K562 (cell line): ENCODE measurements around the gene ITGB5. TPM values are rescaled to one million over a fixed set of nuclear protein-coding genes. Genes with fewer than 3 reads are reported as not detected.

Experiments used
- ATAC-seq: fragments of 200-7000 bp; cut with Tn5 transposase; 3 replicates; pipeline ENCODE4 v1.9.1; 2020; ENCODE audit warnings: moderate library complexity
- BruUV-seq: library from RNA; stranded (reverse); fragments of 400-500 nt; replicated peaks from 2 replicates; lab custom pipeline; 2021; lab: Mats Ljungman, UMichigan
- CTCF ChIA-PET: fragments of 300-600 bp; formaldehyde crosslinking; extraction: SDS; loops from one replicate; lab custom pipeline; 2021; ENCODE audit warnings: low intra/inter-chr PET ratio; lab: Yijun Ruan, JAX
- POLR2A ChIA-PET: fragments of 300-600, 350-650 bp; sonication (Branson Sonifier 250); formaldehyde crosslinking; extraction: SDS; loops from one replicate; lab custom pipeline; 2021; ENCODE audit warnings: antibody characterized with exemption, inconsistent platforms; lab: Yijun Ruan, JAX
- DNase-seq, 4 experiments: peaks; one replicate each; pipeline versions ENCODE4 v3.0.0 to v3.0.0-alpha.2; 2011 to 2018; ENCODE audit warnings: low spot score in 3 of 4, mixed read lengths in 3 of 4; ENCODE audit errors: extremely low read depth in 1 of 4
- FAIRE-seq: peaks from 2 replicates; lab custom pipeline; 2011; peaks lifted over from hg19 to GRCh38; lab: Jason Lieb, UNC
- H2AFZ ChIP-seq: 2 replicates; pipeline ENCODE4 v1.6.0; 2011; ENCODE audit warnings: low read depth, low read length, control low read depth, inconsistent platforms
- H3K27ac ChIP-seq: fragments of 200-600 bp; 3 replicates; pipeline ENCODE4 v1.8.0; 2011; ENCODE audit warnings: low read depth, mild to moderate bottlenecking, control low read depth, inconsistent platforms, low read length, moderate library complexity, mixed read lengths; ENCODE audit errors: extremely low read depth
- H3K27me3 ChIP-seq, 2 experiments: fragments of 300-600 bp in 1 of 2; 2 replicates in 1 of 2; 3 replicates in 1 of 2; pipeline versions ENCODE4 v1.6.0 to v1.8.0; 2011; ENCODE audit warnings: inconsistent platforms in 2 of 2, low read length in 2 of 2, mild to moderate bottlenecking in 1 of 2, mixed read lengths in 1 of 2, moderate library complexity in 1 of 2; ENCODE audit not compliant: control insufficient read depth in 2 of 2, insufficient read depth in 2 of 2
- H3K36me3 ChIP-seq: fragments of 300-600 bp; 3 replicates; pipeline ENCODE4 v1.8.0; 2011; ENCODE audit warnings: mild to moderate bottlenecking, low read length, inconsistent platforms; ENCODE audit not compliant: control insufficient read depth, insufficient read depth
- H3K4me1 ChIP-seq, 2 experiments: fragments of 200-600 bp in 1 of 2; replicated peaks in 1 of 2; 2 replicates in 1 of 2; 3 replicates in 1 of 2; pipeline versions ENCODE4 v1.5.1 to v1.8.0; 2011; ENCODE audit warnings: inconsistent platforms in 2 of 2, low read length in 2 of 2, mild to moderate bottlenecking in 1 of 2, mixed read lengths in 1 of 2, moderate library complexity in 1 of 2; ENCODE audit not compliant: control insufficient read depth in 2 of 2, insufficient read depth in 2 of 2
- H3K4me2 ChIP-seq: 2 replicates; pipeline ENCODE4 v1.6.1; 2011; ENCODE audit warnings: low read length, control low read depth, inconsistent platforms, mixed read lengths; ENCODE audit not compliant: insufficient read depth
- H3K4me3 ChIP-seq: fragments of 200-600 bp; sonication (generic), shearing (Covaris generic); 2 replicates; pipeline ENCODE4 v1.5.1; 2016; ENCODE audit warnings: control low read depth, inconsistent platforms
- H3K79me2 ChIP-seq: fragments of 200-600 bp; 3 replicates; pipeline ENCODE4 v1.8.0; 2011; ENCODE audit warnings: low read length, inconsistent platforms; ENCODE audit not compliant: control insufficient read depth, insufficient read depth
- H3K9ac ChIP-seq, 2 experiments: 2 replicates each; pipeline versions ENCODE4 v1.6.0 to v1.6.1; 2011; ENCODE audit warnings: low read depth in 2 of 2, low read length in 2 of 2, control low read depth in 1 of 2, inconsistent platforms in 1 of 2, mild to moderate bottlenecking in 1 of 2, mixed read lengths in 1 of 2; ENCODE audit not compliant: insufficient read depth in 1 of 2
- H3K9me1 ChIP-seq: one replicate; pipeline ENCODE4 v1.6.0; 2011; ENCODE audit warnings: inconsistent platforms, mild to moderate bottlenecking, low read length, moderate library complexity; ENCODE audit not compliant: control insufficient read depth, insufficient read depth
- H3K9me3 ChIP-seq: replicated peaks from 2 replicates; pipeline ENCODE4 v1.5.1; 2011; ENCODE audit warnings: low read depth, low read length, inconsistent platforms; ENCODE audit not compliant: control insufficient read depth, insufficient read depth
- H4K20me1 ChIP-seq: replicated peaks from 2 replicates; pipeline ENCODE4 v1.6.1; 2011; ENCODE audit warnings: low read length, inconsistent platforms, mixed read lengths; ENCODE audit not compliant: control insufficient read depth, insufficient read depth
- BACH1 ChIP-seq: fragments of 200-800 bp; sonication (Bioruptor generic); IDR thresholded peaks from 2 replicates; pipeline ENCODE4 v1.6.1; 2016; ENCODE audit warnings: missing genetic modification characterization, missing compliant biosample characterization
- C11orf30 ChIP-seq: fragments of 450-650 bp; IDR thresholded peaks from 2 replicates; pipeline ENCODE4 v1.6.1; 2016; ENCODE audit warnings: low read depth, mild to moderate bottlenecking
- GABPA ChIP-seq: fragments of 200-800 bp; sonication (Bioruptor generic); conservative IDR thresholded peaks from 2 replicates; pipeline ENCODE4 v1.6.1; 2016; ENCODE audit warnings: low read depth, missing genetic modification characterization, missing compliant biosample characterization
- HOMEZ ChIP-seq: fragments of 250-450 bp; sonication (Bioruptor Pico); IDR thresholded peaks from 2 replicates; pipeline ENCODE4 v1.4.0; 2020; ENCODE audit warnings: mild to moderate bottlenecking, moderate library complexity
- JUN ChIP-seq, 2 experiments: sonication (generic) in 1 of 2; formaldehyde crosslinking in 1 of 2; IDR thresholded peaks; 2 replicates each; pipeline versions ENCODE4 v1.6.1 to v1.8.0; 2012 to 2022; ENCODE audit warnings: borderline replicate concordance in 2 of 2, mild to moderate bottlenecking in 2 of 2, improper control_type of control experiment in 1 of 2, low read depth in 1 of 2, low read length in 1 of 2, missing genetic modification reagents in 1 of 2
- NCOR1 ChIP-seq: fragments of 450-650 bp; IDR thresholded peaks from 2 replicates; pipeline ENCODE4 v1.6.1; 2016; ENCODE audit warnings: mild to moderate bottlenecking, moderate library complexity
- ZMIZ1 ChIP-seq, 2 experiments: fragments of 150-350 bp in 1 of 2; IDR thresholded peaks; 2 replicates each; pipeline ENCODE4 v1.6.1; 2012 to 2016; ENCODE audit warnings: low read depth in 2 of 2, low read length in 2 of 2, mild to moderate bottlenecking in 1 of 2, moderate library complexity in 1 of 2
- ZNF316 ChIP-seq: fragments of 450-650 bp; IDR thresholded peaks from 2 replicates; pipeline ENCODE4 v1.6.1; 2016
- ZNF384 ChIP-seq: IDR thresholded peaks from 2 replicates; pipeline ENCODE4 v1.6.1; 2012; ENCODE audit warnings: low read depth, low read length, improper control_type of control experiment
- ZNF431 ChIP-seq: sonication (generic); formaldehyde crosslinking; IDR thresholded peaks from 2 replicates; pipeline ENCODE4 v1.8.0; 2022; ENCODE audit warnings: mild to moderate bottlenecking, missing genetic modification reagents
- ZNF76 ChIP-seq: fragments of 250-450 bp; sonication (Bioruptor Pico); IDR thresholded peaks from 2 replicates; pipeline ENCODE4 v1.4.0; 2020; ENCODE audit warnings: mild to moderate bottlenecking, moderate library complexity, borderline replicate concordance
- WGBS: fragments of 100-300 bp; shearing (Covaris generic); methylation state at CpG from one replicate; pipeline ENCODE4 v1.1.6; 2016; ENCODE audit warnings: low coverage, mixed read lengths; ENCODE audit not compliant: insufficient coverage; ENCODE audit errors: missing lambda C conversion rate; 5-methylcytosine and 5-hydroxymethylcytosine counted together
- in situ Hi-C: fragments of 300-500 bp; cut with MboI; formaldehyde crosslinking; loops from 4 replicates; pipeline ENCODE4 v1.15.0; 2018; ENCODE audit warnings: inconsistent platforms, mixed read lengths
- intact Hi-C: fragments of 100-400 bp; cut with micrococcal nuclease; formaldehyde crosslinking; loops from 2 replicates; pipeline ENCODE4 v1.14.2; 2022
- polyA plus RNA-seq, 8 experiments: library from polyadenylated mRNA; depleted of rRNA in 4 of 8; stranded (reverse) in 5 of 8; unstranded in 3 of 8; fragments of >200 nt; fragmentation: Nextera tagmentation in 2 of 8; fragmentation: Illumina TruSeq in 1 of 8; extraction: Ambion mirVana in 2 of 8; extraction: Trizol in 1 of 8; gene quantifications; 2 replicates each; pipeline versions ENCODE4 v1.2.1 to v1.2.3, GENCODE V29; 2011 to 2014; ENCODE audit warnings: inconsistent platforms in 1 of 8, missing spikeins in 1 of 8
- total RNA-seq, 7 experiments: library from RNA; depleted of rRNA in 6 of 7; stranded (reverse); fragments of >200 nt in 6 of 7; fragmentation: Illumina TruSeq in 2 of 7; extraction: Trizol in 2 of 7; gene quantifications; 2 replicates each; pipeline versions ENCODE4 v1.2.1 to v1.2.3, GENCODE V29; 2011 to 2021; ENCODE audit warnings: low replicate concordance in 1 of 7
- TF ChIP-seq, protein P1 (sequence below): sonication (generic); formaldehyde crosslinking; IDR thresholded peaks from 2 replicates; pipeline ENCODE4 v1.8.0; 2022; ENCODE audit warnings: missing genetic modification reagents, mild to moderate bottlenecking, moderate library complexity, borderline replicate concordance
- TF ChIP-seq, protein P2 (sequence below): fragments of 450-650 bp; IDR thresholded peaks from 2 replicates; pipeline ENCODE4 v1.6.1; 2016; ENCODE audit warnings: low read depth, mild to moderate bottlenecking, moderate library complexity

Gene ITGB5
- total and polyA plus RNA-seq, 9 of the 15 experiments (the other 6 are each of a cell fraction or from before 2014, with no cell fraction given): 1.7 to 46.8 (median 9.9) TPM

DNA sequence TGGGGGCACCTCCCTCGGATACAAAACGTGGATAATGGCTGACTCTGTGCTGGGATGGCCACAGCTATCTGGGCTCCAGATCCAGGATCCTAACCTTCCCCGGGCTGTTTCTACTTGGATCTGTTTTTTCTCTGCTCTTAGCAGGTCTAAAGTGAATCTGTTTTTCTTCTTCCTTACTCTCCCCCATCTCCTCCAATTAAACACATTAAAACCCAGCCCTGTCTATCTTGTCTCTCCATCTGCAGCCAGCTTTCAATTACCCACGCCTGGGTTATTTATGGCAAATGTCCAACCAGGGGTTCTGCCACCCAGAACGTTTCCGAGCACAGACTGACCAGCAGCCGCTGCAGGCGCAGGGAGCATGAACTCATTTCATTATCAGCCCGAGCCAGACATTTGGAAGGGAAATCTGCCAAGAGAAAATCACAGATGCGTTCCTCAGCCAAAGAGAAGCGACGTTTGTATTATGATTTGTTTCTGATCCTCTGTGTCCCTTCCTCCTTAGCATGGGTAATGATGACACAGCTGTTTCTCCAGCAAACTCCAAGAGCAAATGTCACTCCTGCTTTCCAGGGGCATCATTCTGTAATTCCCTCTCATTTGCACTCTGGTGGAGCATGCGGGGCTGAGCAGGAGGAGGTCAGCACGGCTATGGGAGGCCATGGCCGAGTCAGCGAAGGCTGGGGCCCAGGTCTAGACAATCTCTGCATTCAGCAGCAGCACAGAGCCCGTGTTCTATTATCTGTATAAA is 114.9 kb downstream of the ITGB5 start:
- BruUV-seq: no TSS peak
- DNase-seq (peak; percentile 55 to 84 (median 64)), ATAC-seq (peak; percentile 85), FAIRE-seq (peak; percentile 95)
- Histone ChIP-seq H3K27ac (no peak overlapping the region), H3K4me1 (peaks cover 5 to 8% of the 10 kb centered on the region in 2 experiments; a peak in 4 of 5 replicates), H3K4me2 (no peak overlapping the region; the same call in 1 of the 2 replicates), H3K9me3 (no peaks in the 10 kb centered on the region), H3K9me1 (peaks cover 6% of the 10 kb centered on the region), H4K20me1 (peaks cover 11% of the 10 kb centered on the region), H2AFZ (no peak overlapping the region), H3K79me2 (no peaks in the 10 kb centered on the region), H3K36me3 (no peaks in the 10 kb centered on the region), H3K27me3 (no peaks in the 10 kb centered on the region; a peak in 1 of 5 replicates), H3K4me3 (no peak overlapping the region), H3K9ac (no peak overlapping the region)
- intact Hi-C loops: loop anchor here (5.0 kb wide), 1 partner anchor 115 kb away; the partner anchor contains the start of gene ITGB5
- in situ Hi-C loops: no loop called here
- 2% methylated on average over 17 of the region's 17 CpGs for WGBS
- ChIA-PET POLR2A (no interaction called here), CTCF (interaction anchor here (1.0 kb wide), 1 partner anchor 132 kb away, joined by 3 read pairs; no protein-coding TSS in a partner anchor)
- TF ChIP-seq, protein P1, sequence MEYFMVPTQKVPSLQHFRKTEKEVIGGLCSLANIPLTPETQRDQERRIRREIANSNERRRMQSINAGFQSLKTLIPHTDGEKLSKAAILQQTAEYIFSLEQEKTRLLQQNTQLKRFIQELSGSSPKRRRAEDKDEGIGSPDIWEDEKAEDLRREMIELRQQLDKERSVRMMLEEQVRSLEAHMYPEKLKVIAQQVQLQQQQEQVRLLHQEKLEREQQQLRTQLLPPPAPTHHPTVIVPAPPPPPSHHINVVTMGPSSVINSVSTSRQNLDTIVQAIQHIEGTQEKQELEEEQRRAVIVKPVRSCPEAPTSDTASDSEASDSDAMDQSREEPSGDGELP (CRISPR knock-in tag): peak; percentile 55; the same call in 1 of the 2 replicates
- TF ChIP-seq C11orf30: peak; percentile 99
- TF ChIP-seq HOMEZ (CRISPR knock-in tag): 0 out of 2 replicates have a peak, but pooled peaks have one; percentile 15
- peak; percentile 87 for TF ChIP-seq BACH1 (tag)
- TF ChIP-seq ZNF384: 0 out of 2 replicates have a peak, but pooled peaks have one; percentile 20
- no peak for TF ChIP-seq ZNF431
- TF ChIP-seq ZMIZ1 (IDR thresholded peaks at IDR 0.05; ENCODE audit: low read depth in 2 of 2, low read length in 2 of 2): peak in 1 of 2 experiments; percentile 84; a peak in 2 of 4 replicates
- TF ChIP-seq, protein P2, sequence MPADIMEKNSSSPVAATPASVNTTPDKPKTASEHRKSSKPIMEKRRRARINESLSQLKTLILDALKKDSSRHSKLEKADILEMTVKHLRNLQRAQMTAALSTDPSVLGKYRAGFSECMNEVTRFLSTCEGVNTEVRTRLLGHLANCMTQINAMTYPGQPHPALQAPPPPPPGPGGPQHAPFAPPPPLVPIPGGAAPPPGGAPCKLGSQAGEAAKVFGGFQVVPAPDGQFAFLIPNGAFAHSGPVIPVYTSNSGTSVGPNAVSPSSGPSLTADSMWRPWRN: peak; percentile 96
- no peak for TF ChIP-seq GABPA (tag)
- TF ChIP-seq ZNF316: peak; percentile 99
- TF ChIP-seq JUN (IDR thresholded peaks at IDR 0.05; ENCODE audit: borderline replicate concordance, low read depth, low read length): 0 out of 2 replicates have a peak, but pooled peaks have one; percentile 27
- TF ChIP-seq JUN (CRISPR knock-in tag; IDR thresholded peaks at IDR 0.05; ENCODE audit: borderline replicate concordance): no peak
- no peak for TF ChIP-seq ZNF76 (CRISPR knock-in tag)
- TF ChIP-seq NCOR1: peak; percentile 90
